GM21423 (cell line): ENCODE data around the gene BBOF1.
A peak's percentile ranks its signal among the peaks of the same experiment; 100 is the strongest.

Experiments
- ATAC-seq: cut with Tn5 transposase; IDR thresholded peaks from one replicate; pipeline ENCODE4 v1.9.1; 2021; ENCODE audit warnings: mild to moderate bottlenecking, moderate library complexity; ENCODE audit not compliant: unreplicated experiment

The BBOF1 gene

GRCh38 chr14:74029136-74029535, 10.0 kb downstream of the BBOF1 start:
- no peak for ATAC-seq

- no peak for ATAC-seq
These were observed 15.4 kb downstream of the BBOF1 start for GRCh38 chr14:74034572-74034971.

DNA sequence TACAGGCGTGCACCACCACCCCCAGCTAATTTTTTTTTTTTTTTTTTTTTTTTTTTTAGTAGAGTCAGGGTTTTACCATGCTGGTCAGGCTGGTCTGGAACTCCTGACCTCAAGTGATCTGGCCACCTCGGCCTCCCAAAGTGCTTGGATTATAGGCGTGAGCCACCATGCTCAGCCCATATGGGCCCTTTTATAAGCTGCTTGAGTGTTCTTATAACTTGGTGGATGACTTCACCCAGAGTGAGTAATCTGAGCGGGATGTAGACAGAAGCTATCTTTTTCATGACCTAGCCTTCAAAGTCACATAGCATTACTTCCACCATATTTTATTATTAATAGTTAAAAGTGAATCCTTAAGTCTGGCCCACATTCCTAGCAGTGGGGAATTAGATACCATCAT, 16.4 kb downstream of the BBOF1 start:
- no peak for ATAC-seq

- ATAC-seq: no peak
These were observed 19.1 kb downstream of the BBOF1 start for GRCh38 chr14:74038020-74038859.

GRCh38 chr14:74042296-74042695, 23.1 kb downstream of the BBOF1 start:
- ATAC-seq: no peak

GRCh38 chr14:74045522-74045921, 26.4 kb downstream of the BBOF1 start:
- ATAC-seq: no peak

DNA sequence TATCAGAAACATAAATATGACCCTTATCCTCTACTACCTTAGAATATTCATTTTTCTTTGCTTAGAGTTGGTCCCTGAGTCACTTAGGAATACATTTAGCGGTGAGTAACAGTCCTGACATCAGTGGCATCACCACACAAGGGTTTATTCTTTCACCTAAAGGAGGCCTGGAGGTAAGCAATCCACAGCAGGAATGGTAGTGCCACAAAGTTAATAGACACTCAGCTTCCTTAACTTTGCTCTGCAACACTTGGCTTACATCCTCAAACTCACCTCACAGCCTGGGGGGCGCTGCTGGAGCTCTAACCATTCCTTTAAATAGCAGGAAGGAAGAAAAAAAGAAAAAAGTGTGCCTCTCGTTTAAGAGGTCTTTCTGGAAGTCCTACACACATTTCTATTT, 29.1 kb downstream of the BBOF1 start:
- no peak for ATAC-seq

GRCh38 chr14:74049876-74050495, 30.8 kb downstream of the BBOF1 start:
- no peak for ATAC-seq

DNA sequence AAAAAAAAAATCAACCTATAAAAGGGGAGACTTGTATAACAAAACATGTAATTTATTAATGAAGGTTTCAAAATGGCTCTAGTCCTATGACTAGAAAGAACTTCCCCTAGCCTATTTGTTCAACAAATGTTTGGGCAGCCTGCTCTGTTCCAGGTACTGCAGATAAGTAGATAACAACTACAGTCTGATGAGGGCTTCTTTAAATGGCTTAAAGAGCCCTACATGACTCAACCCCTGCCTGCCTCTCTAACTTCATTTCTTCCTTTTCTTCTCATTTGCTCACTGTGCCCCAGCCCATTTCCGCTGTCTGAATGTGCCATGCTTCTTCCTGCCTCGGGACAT, 43.6 kb downstream of the BBOF1 start:
- ATAC-seq: no peak

DNA sequence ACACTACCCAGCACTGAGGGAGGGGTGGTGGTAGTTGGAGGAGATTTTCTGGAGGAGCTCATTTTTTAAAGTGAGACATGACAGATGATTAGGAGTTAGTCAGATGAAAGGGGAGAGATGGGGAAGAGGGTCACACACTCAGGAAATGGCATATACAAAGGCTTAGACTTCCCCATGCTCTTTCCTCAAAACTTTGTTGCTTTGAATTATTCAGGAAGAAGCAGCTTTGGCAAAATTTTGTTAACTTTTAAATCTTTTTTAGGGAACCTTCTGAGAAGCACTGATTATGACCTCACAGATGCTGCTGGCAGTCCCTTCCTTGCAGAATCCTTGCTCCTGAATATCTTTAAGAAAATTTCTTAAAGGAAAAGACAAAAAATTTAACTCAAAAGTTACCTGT, 45.3 kb downstream of the BBOF1 start:
- no peak for ATAC-seq

DNA sequence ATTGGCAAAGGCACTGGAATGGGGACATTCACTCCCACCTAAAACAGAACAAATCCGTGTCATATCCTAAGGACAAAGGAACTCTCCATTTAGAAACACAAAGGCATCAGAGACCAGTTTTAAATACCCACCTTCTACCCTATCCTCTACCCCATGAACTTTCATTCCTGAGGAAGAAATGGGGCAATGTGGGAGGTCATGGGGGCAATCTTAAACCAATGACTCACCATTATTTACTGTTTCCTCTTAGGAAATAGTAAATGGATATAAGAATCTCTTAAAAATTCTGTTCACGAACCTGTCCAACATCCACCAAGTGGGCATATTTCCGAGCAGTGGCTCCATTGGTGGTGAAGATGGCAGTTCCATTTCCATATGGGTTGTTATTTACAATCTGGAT, 45.7 kb downstream of the BBOF1 start:
- ATAC-seq: no peak

DNA sequence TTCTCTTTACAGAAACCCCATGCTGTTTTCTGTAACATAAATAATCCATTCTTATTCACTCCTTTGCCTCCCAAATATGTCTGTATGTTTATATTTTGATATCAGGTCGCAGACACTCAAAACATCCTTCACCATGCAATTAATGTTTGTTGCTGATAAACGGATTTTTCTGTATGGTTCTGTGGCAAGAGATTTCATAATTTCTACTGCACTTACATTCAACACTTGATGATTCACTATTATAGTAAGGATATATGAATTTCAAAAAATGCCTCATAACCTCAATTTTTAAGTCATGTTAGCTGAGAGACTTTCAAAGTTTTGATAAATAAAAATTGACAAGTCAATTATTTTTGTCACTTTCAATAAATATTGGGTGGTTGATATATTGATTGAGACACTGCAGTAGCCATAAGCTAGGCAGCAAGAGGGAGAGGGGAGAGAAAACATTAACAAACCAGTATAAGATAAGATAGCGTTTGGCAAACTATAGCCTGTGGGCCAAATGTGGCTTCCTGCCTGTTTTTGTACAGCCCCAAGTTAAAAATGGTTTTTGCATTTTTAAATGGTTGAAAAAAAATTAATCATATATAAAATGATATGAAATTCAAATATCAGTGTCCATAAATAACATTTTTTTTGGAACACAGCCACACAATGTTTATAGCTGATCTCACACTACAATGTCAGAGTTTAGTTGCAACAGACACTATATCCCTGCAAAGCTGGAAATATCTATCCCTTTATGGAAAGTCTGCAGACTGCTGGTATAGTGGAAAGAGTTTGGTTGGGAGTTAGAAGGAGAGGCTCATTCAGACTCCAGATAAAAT, 46.8 kb downstream of the BBOF1 start:
- ATAC-seq: no peak

DNA sequence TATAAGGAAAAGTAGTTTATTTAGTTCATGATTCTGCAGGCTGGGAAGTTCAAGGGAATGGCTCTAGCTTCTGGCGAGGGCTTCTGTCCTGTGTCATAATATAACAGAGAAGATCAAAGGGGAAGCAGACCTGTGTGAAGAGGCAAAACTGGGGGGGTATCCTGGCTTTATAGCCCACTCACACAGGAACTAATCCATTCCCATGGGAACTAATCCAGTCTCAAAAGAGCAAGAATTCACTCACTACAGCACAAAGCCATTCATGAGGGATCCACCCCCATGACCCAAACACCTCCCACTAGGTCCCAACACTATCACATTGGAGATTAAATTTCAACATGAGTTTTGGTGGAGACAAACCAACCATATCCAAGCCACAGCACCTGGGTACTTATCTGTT, 58.3 kb downstream of the BBOF1 start:
- no peak for ATAC-seq

DNA sequence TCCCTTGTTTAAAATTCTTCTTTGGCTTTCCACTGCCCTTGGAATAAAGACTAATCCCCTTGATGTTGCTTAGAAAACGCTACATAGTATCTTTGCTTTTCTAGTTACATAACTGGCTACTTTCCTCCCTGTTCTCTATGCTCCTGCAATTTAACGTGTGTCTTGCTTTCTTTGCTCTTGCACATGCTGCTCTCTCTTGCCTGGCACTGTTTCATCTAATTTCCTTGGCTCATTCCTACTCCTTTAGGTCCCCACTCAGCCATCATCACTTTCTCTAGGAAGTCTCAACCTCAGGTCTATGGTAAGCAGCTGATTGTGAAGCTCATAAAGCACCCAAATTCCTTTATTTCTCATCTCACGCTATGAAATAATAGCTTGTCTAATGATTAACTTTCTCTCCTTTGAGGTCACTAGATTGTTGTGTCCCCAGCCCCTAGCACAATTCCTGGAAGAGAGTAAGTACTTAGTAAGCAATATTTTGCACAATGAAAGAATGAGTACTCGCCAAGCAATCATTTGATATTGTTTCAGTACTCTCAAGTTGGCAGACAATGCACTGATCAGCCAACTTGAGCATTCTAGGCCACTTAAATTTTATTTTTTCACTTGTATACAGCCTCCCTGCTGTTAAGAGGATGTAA, 61.8 kb downstream of the BBOF1 start:
- no peak for ATAC-seq

GRCh38 chr14:74081491-74081890, 62.3 kb downstream of the BBOF1 start:
- ATAC-seq: no peak

DNA sequence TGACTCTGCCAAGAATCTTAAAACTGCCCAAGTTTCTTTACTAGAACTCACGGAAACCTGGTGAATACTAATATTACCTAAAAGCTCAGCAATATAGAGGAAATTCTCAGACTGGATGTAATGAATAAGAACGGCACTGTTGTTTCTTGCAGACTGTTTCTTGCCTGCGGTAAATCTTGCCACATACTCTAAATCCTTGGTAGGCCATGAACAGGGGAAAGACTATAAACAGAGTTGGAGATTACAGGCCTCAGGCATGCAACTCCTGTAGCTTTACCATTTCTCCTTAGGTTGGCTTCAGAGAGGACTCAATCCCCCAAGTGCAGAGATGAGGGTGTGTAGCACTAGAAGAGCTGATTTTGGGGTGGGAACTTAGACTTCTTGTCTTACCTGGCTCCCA, 64.0 kb downstream of the BBOF1 start:
- ATAC-seq: no peak

GRCh38 chr14:74083784-74084276, 64.7 kb downstream of the BBOF1 start:
- no peak for ATAC-seq

DNA sequence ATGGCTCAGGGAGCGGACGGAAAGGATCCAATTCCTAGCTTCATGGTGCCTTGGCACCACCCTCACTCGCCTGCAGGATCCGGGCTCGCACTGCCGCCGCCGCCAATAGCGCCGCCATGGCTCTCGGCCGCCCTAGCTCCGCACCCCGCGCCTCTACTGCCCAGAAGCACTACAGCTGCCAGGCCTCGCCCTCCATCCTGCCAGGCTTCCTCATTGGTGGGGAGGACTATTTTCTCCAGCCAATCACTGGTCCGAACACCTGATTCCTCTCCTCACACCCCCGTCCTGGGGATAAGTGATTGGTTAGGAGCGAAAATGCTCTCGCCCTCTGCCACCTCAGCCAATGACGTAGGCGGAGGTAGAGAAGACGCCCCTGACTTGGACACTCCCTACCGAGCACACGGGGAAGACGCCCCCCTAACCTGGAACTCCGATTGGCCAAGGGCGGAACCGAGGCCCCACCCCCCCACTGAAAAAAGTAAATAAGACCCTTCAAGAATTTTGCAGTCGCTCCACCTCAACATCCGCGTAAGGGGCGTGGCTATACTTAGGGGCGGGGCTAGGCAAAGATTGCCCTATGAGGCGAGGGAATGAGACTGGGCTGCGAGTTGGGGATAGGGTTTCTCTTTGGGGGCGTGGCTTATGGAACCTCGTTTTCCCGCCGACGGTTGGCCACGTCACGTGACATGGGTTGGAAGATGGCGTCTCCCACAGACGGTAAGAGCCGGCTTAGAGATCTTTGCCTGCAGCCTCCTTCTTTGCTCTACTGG, 65.3 kb downstream of the BBOF1 start, which contains the start of the genes ALDH6A1 and LIN52:
Gene ALDH6A1 (minus strand): TSS at position 177 of the 770 bp plus-strand sequence. CDS start 59 bp downstream, at position 118.
Gene LIN52 (plus strand): TSS at position 680 of the 770 bp plus-strand sequence. CDS start 19 bp downstream, at position 699.
- ATAC-seq: peak; percentile 89

- ATAC-seq: peak; percentile 1
These were observed 66.0 kb downstream of the BBOF1 start for GRCh38 chr14:74085047-74085637.

DNA sequence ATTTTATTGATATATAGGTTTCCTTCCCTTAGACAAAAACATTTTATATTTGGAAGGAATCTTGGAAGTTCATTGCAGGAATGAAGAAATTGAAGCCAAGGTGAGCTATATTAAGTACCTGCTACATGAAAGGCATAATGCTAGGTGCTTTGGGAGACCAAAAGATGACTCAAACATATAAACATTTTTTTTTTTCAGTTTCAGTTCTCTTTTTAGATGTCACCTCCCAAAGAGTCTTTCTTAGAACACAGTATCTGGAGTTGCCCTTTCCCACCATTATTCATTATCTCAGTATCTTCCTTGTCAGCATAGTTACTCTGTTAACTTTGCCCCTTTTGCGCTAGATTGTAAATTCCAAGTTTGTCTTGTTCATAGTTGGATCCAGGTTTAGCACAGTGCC, 66.7 kb downstream of the BBOF1 start:
- no peak for ATAC-seq
